ELR (cell line): Measurements from ENCODE around the gene SRGAP2.
"Not testable (repeated sequence)": the region's sequence is repeated elsewhere in the genome, so short reads cannot be mapped to it uniquely, and the experiment has no call there.

Experiments
- DNase-seq: peaks from one replicate; pipeline ENCODE4 v3.0.0-alpha.2; 2015; ENCODE audit warnings: low read depth

SRGAP2 gene

DNA sequence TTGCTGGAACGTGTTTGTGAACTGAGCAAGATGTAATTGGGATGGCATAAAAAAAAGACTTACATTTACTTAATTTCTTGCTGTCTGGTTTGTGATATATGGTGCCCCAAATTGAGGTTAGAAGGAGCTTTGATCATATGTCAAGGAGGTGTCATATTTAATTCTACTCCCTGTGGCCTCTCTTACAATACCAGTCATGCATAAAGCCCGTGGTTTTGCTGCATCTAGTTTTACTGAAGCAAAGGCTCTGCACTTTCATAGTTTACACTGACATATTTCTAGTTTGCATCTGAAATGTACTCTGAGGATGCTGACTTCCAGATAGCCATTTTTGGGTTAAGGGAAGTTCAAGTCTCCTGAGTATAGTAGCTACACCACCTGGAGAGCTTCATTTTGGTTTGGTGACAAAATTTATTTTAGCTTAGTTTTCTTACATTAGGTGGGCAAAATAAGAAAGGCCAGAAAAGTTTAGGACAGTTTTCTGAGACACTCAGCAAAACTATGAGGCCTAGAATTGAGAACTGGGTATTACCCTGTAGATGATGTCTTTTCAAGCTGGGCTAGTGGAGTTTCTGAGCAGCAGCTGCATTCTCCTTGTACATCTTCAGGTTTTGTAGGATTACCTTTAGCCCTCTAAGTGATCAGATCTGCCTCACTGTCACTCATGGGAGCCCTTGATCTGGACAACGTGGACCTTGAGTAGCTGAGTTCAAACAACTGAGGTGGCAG, 47.8 kb downstream of the SRGAP2 start:
- not testable (repeated sequence) for DNase-seq

DNA sequence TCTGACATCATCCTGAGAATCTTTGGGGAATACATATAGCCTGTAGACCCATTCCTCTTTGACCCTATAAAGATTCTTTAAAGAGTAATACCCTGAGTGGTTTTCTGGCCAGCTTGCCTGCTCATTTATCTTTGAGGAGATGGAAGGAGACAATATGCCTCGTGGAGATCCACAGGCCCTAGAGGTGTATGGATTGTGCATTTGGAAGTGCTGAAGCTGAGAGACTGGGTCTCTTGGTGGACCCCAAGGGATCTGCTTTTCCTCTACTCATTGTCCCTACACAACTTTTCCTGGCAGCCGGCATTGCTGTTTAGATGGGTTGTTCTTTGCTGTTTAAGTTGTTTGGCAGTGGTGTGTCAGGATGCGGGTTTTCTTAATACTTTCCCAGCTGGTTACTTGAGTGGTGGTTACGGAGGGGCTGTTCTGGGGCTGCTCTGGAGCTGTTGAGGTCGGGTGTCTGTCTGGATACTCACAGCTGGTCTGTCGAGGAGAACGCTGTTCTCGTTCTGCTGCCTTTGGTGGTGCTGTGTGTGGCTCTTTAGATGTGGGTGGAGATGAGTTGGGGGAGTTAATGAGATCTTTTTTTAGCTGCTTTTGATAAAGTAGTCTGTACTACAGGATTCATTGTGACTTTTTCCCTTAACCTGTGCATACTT, 49.5 kb downstream of the SRGAP2 start:
- not testable (repeated sequence) for DNase-seq
